NCI-H1092 treated with DMSO at 0.1 percent for 48 hours (cell line): ENCODE results near the gene TRAF1.
A peak's percentile ranks its signal among the peaks of the same experiment; 100 is the strongest.
"Not testable (repeated sequence)": the region's sequence is repeated elsewhere in the genome, so short reads cannot be mapped to it uniquely, and the experiment has no call there.

Experiments used
- DNase-seq: peaks from one replicate; lab custom pipeline; 2025; lab: John Stamatoyannopoulos, UW

The TRAF1 gene, protein sequence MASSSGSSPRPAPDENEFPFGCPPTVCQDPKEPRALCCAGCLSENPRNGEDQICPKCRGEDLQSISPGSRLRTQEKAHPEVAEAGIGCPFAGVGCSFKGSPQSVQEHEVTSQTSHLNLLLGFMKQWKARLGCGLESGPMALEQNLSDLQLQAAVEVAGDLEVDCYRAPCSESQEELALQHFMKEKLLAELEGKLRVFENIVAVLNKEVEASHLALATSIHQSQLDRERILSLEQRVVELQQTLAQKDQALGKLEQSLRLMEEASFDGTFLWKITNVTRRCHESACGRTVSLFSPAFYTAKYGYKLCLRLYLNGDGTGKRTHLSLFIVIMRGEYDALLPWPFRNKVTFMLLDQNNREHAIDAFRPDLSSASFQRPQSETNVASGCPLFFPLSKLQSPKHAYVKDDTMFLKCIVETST

DNA sequence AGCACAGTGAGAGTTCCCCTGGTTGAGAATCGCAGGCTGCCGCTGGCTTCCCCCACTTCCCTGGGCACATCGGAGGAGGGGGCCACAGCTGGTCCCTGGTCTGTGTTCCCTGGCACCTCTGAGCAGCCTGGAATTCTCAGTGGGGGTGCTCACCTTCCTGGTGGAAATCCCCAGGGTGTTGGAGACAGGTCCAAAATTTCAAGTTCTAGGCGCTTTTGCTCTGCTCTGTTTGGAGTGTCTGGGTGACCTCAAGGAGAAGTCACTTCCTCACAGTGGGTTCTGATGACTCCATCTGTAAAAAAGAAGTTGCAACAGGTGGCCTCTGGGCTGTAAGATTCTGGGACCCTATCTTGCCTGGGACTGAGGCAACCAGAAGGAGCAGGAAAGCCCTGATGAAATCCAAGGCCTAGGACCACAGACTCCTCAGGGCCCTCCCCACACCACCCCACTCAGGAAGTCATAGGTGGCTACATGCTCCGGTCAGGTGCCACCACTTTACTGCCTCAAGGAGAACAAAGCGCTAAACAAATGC, at the start of gene TRAF1:
TRAF1 (minus strand) TSS at position 400 of the 532 bp plus-strand sequence. CDS start 721 bp downstream, outside the sequence.
- no peak for DNase-seq

DNA sequence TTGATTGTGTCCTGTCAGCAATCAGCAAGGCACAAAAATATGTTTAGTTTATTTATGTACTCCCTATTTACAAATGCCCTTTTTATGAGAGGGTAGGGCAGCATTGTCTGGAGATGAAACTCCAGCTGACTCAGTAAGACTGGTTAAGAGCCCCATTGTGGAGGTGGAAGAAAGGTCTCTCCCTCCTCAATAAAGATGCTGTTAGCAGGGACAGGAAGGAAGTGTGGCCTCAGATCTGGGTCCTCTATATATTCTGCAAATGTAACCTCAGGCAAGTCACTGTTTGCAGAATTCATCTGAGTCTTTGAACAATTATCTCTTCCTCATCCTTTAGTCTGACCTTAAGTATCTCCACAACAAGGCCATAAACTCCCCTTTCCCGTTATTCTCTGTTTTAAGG, 48.3 kb upstream of the TRAF1 start:
- DNase-seq, result no peak

DNA sequence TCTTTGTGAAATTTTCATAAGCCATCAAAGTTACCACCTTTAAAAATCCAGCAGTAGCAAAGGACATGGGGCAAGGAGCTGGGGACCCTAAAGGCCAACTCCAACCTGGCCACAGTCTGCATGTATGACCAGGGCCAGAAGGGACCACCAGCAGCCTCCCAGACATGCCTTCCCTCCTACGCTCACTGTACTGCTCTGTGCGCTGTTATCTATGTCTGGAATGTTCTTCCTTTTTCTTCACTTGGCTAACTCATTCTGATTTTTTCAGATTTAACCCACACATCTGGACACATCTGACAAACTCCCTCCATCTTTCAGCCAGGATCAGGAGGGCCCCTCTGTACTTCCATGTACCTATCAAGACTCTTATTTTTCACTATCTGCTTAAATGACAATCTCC, 47.6 kb upstream of the TRAF1 start:
- no peak for DNase-seq

DNA sequence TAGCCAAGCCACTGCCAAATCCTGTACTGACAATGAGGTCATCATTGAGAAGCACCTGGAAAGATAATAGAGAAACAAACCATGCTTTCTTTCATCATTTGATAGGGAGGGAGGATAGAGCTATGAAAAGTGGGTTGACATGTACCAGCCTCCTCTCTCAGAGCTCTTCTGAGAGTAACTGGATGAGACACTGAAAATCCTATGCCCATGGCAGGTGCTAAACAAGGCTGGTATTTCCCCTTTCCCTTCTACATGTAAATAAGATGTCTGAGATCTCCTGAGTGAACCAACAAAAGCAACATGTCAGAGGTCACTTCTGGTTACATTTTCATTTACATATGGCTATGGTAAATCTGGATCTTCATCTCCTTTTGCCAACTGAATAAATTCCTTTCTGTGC, 45.3 kb upstream of the TRAF1 start:
- DNase-seq, result no peak

DNA sequence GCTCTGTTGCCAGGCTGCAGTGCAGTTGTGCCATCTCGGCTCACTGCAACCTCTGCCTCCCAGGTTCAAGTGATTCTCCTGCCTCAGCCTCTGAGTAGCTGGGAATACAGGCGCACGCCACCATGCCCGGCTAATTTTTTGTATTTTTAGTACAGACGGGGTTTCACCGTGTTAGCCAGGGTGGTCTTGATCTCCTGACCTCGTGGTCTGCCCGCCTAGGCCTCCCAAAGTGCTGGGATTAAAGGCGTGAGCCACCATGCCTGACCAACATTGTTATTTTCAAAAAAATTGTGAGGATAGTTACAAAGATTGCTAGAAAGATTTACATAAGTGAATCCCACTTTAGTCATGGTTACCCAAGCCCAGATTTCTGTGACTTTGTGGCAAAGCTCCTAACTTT, 44.9 kb upstream of the TRAF1 start:
- DNase-seq, result not testable (repeated sequence)

DNA sequence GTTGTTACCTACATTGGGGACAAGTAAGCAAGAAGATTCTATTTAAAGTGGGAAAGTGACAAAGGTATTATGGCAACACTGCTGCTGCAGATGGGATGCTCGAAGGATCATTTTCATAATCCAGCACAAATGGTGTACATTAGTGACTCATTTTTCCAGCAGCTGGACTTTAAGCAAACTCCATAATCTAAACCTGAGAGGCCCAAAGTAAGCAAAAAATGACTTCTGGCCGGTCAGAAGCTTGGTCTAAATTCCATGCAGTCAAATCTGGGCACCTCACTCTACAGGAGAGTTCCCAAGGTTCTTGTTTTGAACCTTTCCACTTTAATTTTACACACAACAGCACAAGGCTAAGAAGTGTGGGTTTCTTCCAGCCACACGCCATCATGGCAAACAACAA, 43.6 kb upstream of the TRAF1 start:
- no peak for DNase-seq

DNA sequence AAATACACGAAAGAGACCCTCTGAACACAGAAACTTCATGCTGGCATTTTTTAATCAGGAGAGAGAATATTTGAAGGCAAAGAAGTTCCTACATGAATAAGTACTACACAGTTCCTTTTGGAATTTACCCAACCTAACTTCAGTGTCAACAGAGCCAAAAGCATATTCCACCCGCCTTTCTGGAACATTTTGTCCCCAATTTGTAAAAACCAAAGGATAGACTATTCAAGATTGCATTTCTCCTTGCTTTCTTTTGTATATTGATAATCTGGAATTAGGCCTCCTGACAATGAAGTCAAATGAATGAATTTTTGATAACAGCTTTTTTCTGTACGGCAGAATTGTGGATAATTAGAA, 39.4 kb upstream of the TRAF1 start:
- DNase-seq, result no peak

DNA sequence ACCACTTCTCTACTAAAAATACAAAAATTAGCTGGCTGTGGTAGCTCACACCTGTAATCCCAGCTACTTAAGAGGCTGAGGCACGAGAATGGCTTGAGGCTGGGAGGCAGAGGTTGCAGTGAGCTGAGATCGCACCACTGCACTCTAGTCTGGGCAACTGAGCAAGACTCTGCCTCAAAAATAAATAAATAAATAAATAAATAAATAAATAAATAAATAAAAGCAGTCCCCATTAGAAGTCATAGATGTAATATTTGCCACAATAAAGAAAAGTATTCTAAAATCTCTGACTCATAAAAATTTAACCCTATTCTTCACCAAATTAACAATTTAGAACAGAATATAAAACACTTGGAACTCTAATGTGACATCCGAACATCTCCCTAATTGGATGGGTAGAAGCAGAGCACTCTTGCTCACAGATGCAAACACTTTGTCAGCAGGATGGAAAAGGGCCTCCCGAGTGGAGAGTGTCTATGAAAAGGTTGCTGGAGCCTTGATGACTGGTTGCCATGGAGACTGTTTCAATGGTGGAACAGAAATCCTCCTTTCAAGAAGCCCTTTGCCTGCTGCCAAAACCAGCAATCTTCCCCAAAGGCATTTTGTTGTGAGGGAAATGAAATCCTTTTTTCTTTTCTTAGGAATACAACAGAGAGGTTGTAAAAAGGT, 38.9 kb upstream of the TRAF1 start:
- peak; percentile 93 for DNase-seq

DNA sequence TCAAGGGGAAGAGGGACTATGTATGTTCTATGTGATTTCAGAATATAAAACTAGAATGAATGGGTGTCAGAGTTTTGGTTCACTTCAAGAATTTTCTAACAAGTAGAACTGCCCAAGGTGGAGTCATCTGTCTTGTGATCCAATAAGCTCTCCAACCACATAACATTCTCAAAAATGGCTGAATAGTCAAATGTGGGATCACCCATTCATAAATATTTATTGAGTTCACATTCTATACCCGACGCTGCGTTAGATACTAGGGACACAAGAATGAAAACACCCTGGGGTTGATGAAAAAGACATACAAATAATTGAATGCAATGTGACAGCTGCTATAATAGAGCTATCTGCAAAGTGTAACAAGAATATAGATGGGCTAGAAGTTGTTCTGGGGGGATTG, 35.3 kb upstream of the TRAF1 start:
- DNase-seq, result no peak

DNA sequence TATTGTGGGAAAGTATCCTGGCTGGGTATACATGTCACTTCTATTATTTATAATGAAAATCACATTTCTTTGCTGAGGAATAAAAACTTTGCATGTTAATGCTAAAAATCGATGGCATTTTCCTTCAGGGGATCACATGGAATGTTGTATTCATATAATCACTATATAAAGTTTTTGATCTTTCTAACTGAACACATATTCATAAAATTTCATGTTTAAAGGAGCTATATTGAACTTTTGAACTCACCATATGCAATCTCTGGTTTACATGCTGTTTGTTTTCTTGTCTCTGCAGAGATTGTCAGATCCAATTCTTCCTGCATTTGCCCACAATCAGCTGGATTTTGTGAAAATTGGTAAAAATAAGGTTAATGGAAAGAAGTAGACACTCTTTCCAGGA, 33.4 kb upstream of the TRAF1 start:
- DNase-seq, result no peak

DNA sequence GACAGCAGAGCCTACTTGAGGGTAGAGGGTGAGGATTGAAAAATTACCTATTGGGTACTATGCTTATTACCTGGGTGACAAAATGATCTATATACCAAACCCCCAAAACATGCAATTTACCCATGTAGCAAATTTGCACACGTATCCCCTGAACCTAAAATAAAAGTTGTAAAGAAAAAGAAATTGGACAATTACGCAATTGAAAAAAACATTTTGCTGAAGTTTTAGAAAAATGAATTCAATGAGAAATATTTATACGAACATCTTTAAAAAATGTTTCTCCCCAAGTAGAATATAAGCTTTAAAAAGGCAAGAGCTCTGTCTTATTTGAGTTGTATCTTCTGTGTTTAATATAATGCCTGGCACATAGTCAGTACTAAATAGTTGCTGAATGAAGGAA, 30.3 kb upstream of the TRAF1 start:
- no peak for DNase-seq

DNA sequence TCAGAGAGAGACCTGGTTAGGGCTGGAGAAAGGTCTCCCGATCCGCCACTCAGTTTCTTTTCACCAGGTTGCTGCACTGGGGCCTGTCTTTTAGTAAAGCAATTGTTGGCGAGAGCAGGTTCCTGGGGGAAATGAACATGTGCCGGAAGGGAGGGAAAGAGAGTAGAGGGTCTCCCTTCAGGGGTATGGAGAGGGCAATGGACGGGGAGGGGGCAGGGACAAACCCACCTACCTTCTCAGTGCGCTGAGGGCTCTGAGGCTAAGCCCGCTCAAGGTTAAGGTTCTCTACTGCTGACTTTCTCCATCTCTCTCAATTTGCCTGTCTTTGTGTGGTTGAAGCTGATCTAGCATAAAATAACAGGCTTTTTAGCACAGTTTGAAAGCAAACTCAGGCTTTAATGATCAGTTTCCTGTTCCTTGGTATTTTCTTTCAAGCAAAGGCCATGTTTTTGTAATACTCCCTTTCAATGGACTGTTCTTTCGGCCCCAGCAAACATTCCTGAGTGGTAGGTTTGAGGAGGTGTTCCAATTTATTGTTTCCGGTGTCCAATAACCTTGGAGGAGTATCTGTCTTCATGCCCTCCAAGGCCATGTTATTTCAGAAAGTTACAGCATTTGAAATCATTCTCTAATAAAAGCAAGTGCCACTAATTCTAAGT, 25.5 kb upstream of the TRAF1 start:
- DNase-seq, result no peak

DNA sequence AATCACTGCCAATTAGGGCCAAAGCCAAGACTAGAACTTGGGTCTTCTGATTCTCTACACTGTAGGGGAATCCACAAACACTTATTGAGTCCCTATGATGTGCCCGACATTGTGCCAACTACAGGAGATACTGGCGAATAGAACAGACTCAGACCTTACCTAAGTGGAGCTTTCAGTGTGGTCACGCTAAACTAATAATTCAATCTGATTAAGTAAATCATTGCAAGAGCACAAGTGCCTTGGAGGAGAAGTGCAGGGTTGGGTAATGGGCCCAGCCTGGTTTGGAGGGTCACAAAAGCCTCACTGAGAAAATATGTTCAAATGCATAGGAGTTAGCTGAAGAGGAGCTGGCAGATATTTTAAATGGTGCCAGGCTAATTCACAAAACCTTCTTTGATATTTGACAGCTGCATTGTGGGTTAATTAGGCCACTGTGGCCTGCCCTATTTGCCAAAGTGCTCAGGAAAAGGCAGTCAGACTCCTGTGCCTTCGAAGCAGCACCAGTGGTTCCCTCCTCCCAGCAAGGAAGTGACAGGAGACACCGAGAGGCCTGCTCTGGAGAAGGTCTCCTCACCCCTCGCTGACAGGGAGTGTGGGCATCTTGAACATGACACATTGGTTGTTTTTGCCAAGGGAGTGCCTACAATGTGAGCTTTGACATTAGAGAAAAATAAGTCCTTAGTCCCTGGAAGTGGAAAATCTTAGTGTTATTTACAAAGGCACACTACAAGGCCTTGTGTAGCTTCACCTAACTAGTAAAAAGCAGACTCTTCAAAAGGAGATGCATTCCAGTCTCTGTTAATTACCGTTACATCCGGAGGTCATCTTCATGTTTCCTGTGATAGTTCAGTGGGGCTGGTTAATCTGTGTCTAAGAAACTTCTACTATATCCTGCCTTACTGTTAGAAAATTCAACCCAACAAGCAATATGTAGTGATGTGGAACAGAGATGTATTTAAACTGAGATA, 24.1 kb upstream of the TRAF1 start:
- no peak for DNase-seq

DNA sequence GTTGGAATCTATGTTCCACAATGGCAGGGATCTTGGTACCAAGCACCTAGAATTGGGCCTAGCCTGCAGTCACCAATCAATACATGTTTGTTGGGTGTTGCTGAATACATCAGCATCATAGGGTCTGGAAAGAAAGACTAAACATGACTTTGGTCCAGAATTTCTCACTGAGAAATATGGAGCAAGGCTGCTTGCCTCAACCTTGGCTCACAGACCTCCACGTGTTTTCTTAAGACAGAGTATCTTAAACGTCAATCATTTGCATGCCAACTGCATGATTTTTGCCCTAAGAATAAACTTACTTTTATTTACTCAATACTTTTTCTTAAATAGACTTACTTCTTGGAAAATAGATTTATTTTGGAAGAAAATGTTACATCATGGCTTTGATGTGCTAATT, 22.7 kb upstream of the TRAF1 start:
- no peak for DNase-seq

DNA sequence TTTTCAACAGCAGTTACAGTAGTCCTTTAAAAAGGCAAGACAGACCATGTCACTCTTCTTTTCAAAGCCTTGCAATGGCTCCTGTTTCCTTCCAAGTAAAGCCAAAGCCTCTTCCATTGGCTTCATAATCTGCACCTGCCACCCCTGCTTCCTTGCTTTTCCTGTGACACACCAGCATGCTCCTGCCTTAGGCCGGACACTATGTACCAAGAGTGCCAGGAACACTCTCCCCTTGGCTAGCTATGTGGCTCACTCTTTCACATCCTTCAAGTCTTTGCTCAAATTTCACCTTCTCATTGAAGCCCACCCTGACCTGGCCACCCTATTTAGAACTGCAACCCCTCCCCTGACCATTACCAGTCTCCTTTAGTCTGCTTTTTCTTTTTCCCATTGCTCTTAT, 22.2 kb upstream of the TRAF1 start:
- no peak for DNase-seq

DNA sequence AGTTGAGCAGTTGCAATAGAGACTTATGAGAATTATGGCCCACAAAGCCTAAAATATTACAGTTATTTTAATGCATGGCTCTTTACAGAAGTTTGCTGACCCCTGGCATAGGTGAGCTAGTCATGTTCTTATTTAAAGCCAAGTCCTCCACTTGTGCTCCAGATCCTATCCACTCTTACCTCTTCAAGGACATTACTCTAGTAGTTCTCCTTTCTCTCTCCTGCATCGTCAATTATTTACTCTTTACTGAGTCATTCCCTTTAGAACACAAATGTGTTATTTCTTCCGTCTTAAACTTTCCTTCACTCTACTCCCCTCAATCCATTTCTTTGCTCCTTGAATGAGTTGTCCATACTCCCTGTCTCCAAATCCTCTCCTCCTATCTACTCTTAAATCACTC, 20.6 kb upstream of the TRAF1 start:
- DNase-seq, result no peak

DNA sequence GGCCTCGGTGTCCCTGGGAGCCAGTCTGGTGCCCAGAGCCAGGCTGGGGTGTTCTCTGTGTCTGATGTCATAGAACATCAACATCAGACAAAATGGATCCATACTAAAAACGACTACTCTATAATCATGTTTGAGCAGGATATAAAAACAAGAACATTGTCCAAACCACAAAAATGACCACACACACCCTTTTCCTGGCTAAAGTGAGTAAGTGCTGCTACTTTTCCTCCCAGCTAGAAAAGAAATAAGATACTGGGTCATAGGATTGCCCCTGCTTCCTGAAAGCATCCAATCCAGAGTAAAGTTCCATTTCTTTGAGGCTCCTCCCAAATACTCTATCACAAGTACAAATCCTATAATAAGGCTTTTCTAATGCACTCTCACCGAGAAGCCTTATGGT, 19.7 kb upstream of the TRAF1 start:
- no peak for DNase-seq

DNA sequence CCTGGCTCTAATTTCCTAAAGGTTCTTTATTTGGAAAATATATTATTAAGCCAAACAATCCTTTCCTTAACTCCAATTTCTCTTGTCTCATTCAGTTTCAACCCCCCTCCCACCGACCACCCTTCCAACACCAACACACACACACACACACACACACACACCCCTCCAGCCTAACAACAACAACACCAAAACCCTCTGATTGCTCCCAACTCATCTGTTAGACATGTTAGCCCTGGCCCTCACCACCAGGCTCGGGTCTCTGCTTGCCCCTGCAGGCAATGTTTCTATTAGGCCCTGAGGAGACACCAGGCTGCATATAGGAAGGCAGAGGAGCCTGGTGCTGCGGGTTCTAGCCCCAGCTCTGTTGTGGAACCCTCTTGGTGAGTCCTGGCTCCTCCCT, 18.4 kb upstream of the TRAF1 start:
- DNase-seq, result no peak

DNA sequence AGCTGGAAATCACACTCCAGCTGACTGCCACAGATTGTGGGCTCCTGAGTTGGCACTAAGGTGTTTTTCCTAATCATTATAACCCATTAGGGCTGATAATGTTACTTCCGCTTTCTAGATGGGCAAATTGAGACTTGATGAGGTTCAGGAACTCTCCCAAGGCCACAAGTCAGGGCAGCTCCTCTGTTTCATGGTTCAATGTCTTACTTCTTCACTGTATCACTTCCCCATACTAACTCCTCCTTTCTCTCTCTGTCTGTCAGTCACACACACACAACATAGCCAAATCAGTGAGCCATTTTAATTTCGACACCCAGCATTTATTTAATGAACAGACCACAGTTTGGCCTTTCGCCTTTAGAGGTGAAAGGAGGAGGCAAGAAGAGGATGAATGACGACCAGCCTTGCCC, 17.8 kb upstream of the TRAF1 start:
- no peak for DNase-seq

DNA sequence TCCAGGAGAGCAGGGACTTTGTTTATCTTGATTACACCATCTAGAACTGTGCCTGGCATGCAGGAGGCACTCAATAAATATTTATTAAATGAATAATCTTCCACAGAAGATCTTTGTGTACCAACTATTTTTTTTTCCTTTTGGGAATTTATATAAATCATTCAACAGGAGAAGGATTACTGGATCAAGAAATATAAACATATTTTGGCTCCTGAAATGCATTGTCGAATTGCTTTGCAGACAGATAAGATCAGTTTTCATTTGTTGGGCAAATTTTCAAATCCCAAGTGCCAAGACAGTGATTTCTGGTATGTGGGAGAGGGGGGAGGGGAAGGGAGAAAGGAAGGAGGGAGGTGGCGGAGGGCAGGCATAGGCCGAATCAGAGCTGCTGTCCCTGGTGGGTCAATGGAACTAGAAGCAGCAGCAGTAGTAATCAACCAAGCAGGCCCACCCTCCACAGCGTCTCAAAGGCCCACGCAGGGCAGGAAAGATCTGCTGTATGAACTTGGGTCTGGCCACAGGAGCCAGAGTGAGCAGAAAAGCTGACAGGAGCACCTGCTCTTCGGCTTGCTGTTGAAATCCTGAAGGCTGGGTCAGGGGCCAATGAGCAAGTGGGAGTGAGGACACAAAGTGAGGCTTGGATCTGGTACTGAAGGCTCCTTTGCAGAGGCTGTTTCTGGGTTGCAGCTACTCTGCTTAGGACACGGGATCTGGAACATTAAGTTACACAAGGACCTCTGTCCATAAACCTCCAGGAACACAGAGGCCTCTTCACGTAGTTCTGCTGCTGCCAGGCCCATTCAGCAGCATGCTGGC, 15.8 kb upstream of the TRAF1 start:
- no peak for DNase-seq
